ENCODE results near the gene SPSB1.

Gene SPSB1

DNA sequence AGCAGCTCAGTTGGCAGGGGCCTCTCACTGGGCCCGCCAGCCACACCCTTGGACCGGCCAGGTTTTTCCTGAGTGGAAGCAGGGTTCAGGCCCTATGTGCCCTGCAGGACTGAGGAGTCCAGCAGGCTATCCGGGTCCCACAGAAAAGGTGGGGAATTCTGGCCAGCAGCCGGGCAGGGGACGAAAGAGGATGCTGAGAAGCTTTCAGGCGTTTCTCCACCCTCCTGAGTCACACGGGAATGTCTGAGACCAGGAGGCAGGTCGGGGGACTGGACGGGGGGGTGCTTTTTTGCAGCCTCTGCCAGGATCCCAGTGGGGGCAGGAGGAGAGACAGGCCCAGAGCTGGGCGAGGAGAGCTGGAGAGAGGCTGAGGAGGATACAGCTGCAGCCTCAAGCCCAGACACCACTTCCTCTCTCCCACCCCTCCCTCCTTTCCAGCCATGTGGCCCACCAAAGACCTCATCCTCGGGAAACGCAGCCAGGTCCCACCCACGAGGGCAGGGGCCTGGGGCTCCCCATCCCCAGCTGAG, 105.4 kb downstream of the SPSB1 start:
- TF ChIP-seq, protein P1, sequence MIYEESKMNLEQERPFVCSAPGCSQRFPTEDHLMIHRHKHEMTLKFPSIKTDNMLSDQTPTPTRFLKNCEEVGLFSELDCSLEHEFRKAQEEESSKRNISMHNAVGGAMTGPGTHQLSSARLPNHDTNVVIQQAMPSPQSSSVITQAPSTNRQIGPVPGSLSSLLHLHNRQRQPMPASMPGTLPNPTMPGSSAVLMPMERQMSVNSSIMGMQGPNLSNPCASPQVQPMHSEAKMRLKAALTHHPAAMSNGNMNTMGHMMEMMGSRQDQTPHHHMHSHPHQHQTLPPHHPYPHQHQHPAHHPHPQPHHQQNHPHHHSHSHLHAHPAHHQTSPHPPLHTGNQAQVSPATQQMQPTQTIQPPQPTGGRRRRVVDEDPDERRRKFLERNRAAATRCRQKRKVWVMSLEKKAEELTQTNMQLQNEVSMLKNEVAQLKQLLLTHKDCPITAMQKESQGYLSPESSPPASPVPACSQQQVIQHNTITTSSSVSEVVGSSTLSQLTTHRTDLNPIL (CRISPR knock-in tag; IDR thresholded peaks at IDR 0.05; ENCODE audit: low read depth): no peak
- TF ChIP-seq TOX (CRISPR knock-in tag; IDR thresholded peaks at IDR 0.05; ENCODE audit: borderline replicate concordance): no peak
- ATAC-seq: no peak

DNA sequence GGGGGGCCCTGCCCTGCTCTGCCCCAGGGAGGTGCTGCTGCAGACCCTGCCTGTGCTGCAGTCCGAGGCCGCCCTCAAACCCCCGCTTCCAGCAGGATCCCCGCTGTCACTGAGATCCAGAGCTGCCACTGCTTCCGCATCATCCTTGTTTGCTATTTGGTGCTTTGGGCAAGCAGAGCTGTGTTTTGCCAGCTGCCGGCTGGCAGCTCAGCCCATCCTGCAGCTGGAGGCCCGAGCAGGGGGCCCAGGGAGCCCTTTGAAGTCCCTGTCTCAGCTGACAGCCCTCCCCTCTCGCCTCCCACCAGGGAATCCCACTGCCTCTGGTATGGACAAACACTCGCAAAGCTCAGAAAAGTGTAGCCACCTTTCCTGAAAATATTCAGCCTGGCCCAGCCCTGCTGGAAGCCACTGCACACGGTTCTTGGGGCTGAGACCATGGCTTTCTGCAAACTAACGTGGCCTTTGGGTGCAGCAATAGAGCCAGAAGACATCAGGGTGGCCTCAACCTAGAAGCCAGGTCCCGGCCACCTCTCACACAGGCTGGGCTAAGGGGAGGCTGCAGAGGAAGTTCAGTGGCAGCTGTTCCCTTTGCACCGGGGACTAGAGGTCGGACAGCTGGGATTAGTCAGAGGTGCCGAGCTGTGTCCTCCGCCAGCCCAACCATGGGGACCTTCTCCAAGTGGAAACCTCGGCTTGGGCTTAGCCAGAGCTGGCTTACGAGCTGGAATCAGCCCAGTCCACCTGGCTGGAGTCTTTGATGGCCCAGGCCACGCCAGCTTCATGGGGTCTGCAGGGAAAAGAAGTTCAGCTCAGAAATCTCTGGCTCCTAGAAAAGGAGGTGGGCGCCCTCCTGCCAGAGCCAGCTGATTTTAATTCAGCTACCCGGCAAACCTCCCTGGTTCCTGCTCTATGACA, 107.1 kb downstream of the SPSB1 start:
- TF ChIP-seq, protein P2, sequence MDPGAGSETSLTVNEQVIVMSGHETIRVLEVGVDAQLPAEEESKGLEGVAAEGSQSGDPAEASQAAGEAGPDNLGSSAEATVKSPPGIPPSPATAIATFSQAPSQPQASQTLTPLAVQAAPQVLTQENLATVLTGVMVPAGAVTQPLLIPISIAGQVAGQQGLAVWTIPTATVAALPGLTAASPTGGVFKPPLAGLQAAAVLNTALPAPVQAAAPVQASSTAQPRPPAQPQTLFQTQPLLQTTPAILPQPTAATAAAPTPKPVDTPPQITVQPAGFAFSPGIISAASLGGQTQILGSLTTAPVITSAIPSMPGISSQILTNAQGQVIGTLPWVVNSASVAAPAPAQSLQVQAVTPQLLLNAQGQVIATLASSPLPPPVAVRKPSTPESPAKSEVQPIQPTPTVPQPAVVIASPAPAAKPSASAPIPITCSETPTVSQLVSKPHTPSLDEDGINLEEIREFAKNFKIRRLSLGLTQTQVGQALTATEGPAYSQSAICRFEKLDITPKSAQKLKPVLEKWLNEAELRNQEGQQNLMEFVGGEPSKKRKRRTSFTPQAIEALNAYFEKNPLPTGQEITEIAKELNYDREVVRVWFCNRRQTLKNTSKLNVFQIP (CRISPR knock-in tag; IDR thresholded peaks at IDR 0.05; ENCODE audit: borderline replicate concordance, low read depth): no peak
- TF ChIP-seq ISL1 (CRISPR knock-in tag; IDR thresholded peaks at IDR 0.05): no peak
- no peak for TF ChIP-seq ZFP3 (CRISPR knock-in tag; IDR thresholded peaks at IDR 0.05)
- TF ChIP-seq OSR1 (CRISPR knock-in tag; IDR thresholded peaks at IDR 0.05): no peak
- no peak for TF ChIP-seq TOX (CRISPR knock-in tag; IDR thresholded peaks at IDR 0.05; ENCODE audit: borderline replicate concordance)
- TF ChIP-seq ESRRG (CRISPR knock-in tag; IDR thresholded peaks at IDR 0.05): no peak
- TF ChIP-seq, protein P1 (CRISPR knock-in tag; IDR thresholded peaks at IDR 0.05; ENCODE audit: low read depth): no peak
- no peak for TF ChIP-seq ZNF70 (CRISPR knock-in tag; IDR thresholded peaks at IDR 0.05)
- TF ChIP-seq TCF4 (CRISPR knock-in tag; IDR thresholded peaks at IDR 0.05; ENCODE audit: borderline replicate concordance): no peak
- no peak for TF ChIP-seq RARB (CRISPR knock-in tag; IDR thresholded peaks at IDR 0.05)
- no peak for TF ChIP-seq PPARA (CRISPR knock-in tag; IDR thresholded peaks at IDR 0.05; ENCODE audit: borderline replicate concordance)
- TF ChIP-seq ZNF565 (CRISPR knock-in tag; conservative IDR thresholded peaks at IDR 0.05; ENCODE audit: low read depth): no peak
- peak; percentile 36 for ATAC-seq

DNA sequence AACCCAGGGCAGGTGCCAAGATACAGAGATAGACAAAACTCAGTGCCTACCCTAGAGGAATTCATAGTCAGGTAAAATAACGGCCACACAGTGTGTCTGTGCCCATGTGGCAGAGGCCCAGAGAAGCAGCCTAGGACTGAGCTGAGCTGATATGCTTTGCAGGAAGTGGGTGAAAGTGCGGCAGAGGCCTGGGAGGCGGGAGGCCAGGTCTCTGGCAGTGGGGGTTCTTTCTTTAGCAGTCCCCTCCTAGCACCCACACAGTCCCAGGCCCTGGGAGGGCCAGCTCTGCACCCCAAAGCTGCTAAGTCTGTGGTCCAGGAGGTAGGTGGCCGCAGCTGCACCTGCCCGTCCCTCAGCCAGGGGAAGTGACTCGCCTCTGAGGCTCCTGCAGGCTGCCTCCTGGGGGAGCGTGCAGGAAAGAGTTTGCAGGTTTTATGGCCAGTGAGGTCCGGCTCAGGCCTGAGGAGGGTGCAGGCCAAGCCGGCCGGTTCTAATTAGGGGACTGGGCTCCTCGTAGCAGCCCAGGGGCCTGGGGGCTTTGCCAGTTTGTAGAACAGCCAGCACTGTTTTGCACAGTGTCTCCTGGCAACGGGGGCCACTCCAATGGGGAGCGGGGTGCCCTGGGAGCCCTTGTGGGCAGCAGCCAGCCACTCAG, 107.9 kb downstream of the SPSB1 start:
- ATAC-seq: peak; percentile 85
- TF ChIP-seq TCF4 (CRISPR knock-in tag; IDR thresholded peaks at IDR 0.05; ENCODE audit: borderline replicate concordance) (no peak), CSDC2 (CRISPR knock-in tag; IDR thresholded peaks at IDR 0.05) (no peak), SNAI2 (CRISPR knock-in tag; IDR thresholded peaks at IDR 0.05) (no peak)
- TF ChIP-seq, protein P2 (CRISPR knock-in tag; IDR thresholded peaks at IDR 0.05; ENCODE audit: borderline replicate concordance, low read depth): no peak

DNA sequence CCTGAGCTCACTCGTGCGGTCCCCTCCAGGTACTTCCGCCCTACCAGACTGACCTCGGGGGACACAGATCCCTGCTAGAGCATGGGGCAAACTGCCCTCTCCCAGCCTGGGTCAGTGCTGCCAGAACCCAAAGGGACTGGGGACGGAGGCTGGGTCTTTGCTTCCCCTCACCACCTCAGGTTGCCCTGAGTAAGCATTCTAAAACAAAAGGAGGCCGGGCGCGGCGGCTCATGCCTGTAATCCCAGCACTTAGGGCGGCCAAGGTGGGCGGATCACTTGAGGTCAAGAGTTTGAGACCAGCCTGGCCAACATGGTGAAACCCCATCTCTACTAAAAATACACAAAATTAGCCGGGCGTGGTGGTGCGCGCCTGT, 108.4 kb downstream of the SPSB1 start:
- no peak for TF ChIP-seq ARNTL (CRISPR knock-in tag; IDR thresholded peaks at IDR 0.05; ENCODE audit: borderline replicate concordance, low read depth)
- no peak for TF ChIP-seq RARB (CRISPR knock-in tag; IDR thresholded peaks at IDR 0.05)
- no peak for TF ChIP-seq CSDC2 (CRISPR knock-in tag; IDR thresholded peaks at IDR 0.05)
- TF ChIP-seq ZFP3 (CRISPR knock-in tag; IDR thresholded peaks at IDR 0.05): no peak
- TF ChIP-seq TCF4 (CRISPR knock-in tag; IDR thresholded peaks at IDR 0.05; ENCODE audit: borderline replicate concordance): no peak
- TF ChIP-seq, protein P1 (CRISPR knock-in tag; IDR thresholded peaks at IDR 0.05; ENCODE audit: low read depth): no peak
- TF ChIP-seq, protein P3, sequence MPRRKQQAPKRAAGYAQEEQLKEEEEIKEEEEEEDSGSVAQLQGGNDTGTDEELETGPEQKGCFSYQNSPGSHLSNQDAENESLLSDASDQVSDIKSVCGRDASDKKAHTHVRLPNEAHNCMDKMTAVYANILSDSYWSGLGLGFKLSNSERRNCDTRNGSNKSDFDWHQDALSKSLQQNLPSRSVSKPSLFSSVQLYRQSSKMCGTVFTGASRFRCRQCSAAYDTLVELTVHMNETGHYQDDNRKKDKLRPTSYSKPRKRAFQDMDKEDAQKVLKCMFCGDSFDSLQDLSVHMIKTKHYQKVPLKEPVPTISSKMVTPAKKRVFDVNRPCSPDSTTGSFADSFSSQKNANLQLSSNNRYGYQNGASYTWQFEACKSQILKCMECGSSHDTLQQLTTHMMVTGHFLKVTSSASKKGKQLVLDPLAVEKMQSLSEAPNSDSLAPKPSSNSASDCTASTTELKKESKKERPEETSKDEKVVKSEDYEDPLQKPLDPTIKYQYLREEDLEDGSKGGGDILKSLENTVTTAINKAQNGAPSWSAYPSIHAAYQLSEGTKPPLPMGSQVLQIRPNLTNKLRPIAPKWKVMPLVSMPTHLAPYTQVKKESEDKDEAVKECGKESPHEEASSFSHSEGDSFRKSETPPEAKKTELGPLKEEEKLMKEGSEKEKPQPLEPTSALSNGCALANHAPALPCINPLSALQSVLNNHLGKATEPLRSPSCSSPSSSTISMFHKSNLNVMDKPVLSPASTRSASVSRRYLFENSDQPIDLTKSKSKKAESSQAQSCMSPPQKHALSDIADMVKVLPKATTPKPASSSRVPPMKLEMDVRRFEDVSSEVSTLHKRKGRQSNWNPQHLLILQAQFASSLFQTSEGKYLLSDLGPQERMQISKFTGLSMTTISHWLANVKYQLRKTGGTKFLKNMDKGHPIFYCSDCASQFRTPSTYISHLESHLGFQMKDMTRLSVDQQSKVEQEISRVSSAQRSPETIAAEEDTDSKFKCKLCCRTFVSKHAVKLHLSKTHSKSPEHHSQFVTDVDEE (CRISPR knock-in tag; IDR thresholded peaks at IDR 0.05): no peak
- no peak for TF ChIP-seq ISL1 (CRISPR knock-in tag; IDR thresholded peaks at IDR 0.05)
- TF ChIP-seq SNAI2 (CRISPR knock-in tag; IDR thresholded peaks at IDR 0.05): no peak
- TF ChIP-seq, protein P4, sequence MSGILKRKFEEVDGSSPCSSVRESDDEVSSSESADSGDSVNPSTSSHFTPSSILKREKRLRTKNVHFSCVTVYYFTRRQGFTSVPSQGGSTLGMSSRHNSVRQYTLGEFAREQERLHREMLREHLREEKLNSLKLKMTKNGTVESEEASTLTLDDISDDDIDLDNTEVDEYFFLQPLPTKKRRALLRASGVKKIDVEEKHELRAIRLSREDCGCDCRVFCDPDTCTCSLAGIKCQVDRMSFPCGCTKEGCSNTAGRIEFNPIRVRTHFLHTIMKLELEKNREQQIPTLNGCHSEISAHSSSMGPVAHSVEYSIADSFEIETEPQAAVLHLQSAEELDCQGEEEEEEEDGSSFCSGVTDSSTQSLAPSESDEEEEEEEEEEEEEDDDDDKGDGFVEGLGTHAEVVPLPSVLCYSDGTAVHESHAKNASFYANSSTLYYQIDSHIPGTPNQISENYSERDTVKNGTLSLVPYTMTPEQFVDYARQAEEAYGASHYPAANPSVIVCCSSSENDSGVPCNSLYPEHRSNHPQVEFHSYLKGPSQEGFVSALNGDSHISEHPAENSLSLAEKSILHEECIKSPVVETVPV (CRISPR knock-in tag; IDR thresholded peaks at IDR 0.05): no peak
- TF ChIP-seq ZNF70 (CRISPR knock-in tag; IDR thresholded peaks at IDR 0.05): no peak
- TF ChIP-seq BACH2 (CRISPR knock-in tag; IDR thresholded peaks at IDR 0.05; ENCODE audit: borderline replicate concordance): no peak
- no peak for TF ChIP-seq ZC3H10 (CRISPR knock-in tag; IDR thresholded peaks at IDR 0.05)
- no peak for TF ChIP-seq PPARA (CRISPR knock-in tag; IDR thresholded peaks at IDR 0.05; ENCODE audit: borderline replicate concordance)
- TF ChIP-seq ZNF565 (CRISPR knock-in tag; conservative IDR thresholded peaks at IDR 0.05; ENCODE audit: low read depth): no peak
- no peak for TF ChIP-seq OSR1 (CRISPR knock-in tag; IDR thresholded peaks at IDR 0.05)
- TF ChIP-seq GLIS3 (CRISPR knock-in tag; IDR thresholded peaks at IDR 0.05): no peak
- ATAC-seq: no peak
